Measurements from ENCODE around the gene APOBR.

Gene APOBR

GRCh38 chr16:28501258-28502232, 7.1 kb downstream of the APOBR start:
- no peak for TF ChIP-seq CTCF (conservative IDR thresholded peaks at IDR 0.05; ENCODE audit: low read depth, low read length)
- H3K4me3 ChIP-seq (ENCODE audit: low read depth, low read length) = no peak overlapping the region
- no peak for DNase-seq (ENCODE audit: low read depth)

GRCh38 chr16:28502290-28502689, 7.8 kb downstream of the APOBR start:
- TF ChIP-seq CTCF (conservative IDR thresholded peaks at IDR 0.05; ENCODE audit: low read depth, low read length) = no peak
- no peak overlapping the region for H3K4me3 ChIP-seq (ENCODE audit: low read depth, low read length)
- DNase-seq (ENCODE audit: low read depth) = no peak

GRCh38 chr16:28503470-28504259, 9.2 kb downstream of the APOBR start:
- no peak for TF ChIP-seq CTCF (conservative IDR thresholded peaks at IDR 0.05; ENCODE audit: low read depth, low read length)
- DNase-seq (ENCODE audit: low read depth) = no peak
- H3K4me3 ChIP-seq (ENCODE audit: low read depth, low read length) = no peak overlapping the region

GRCh38 chr16:28504707-28505404, 10.4 kb downstream of the APOBR start:
- no peak overlapping the region for H3K4me3 ChIP-seq (ENCODE audit: low read depth, low read length)
- no peak for DNase-seq (ENCODE audit: low read depth)
- no peak for TF ChIP-seq CTCF (conservative IDR thresholded peaks at IDR 0.05; ENCODE audit: low read depth, low read length)

- TF ChIP-seq CTCF (conservative IDR thresholded peaks at IDR 0.05; ENCODE audit: low read depth, low read length) = no peak
- DNase-seq (ENCODE audit: low read depth) = no peak
- no peak overlapping the region for H3K4me3 ChIP-seq (ENCODE audit: low read depth, low read length)
Observed at GRCh38 chr16:28505489-28506137, 11.2 kb downstream of the APOBR start.

- no peak for DNase-seq (ENCODE audit: low read depth)
- no peak overlapping the region for H3K4me3 ChIP-seq (ENCODE audit: low read depth, low read length)
- TF ChIP-seq CTCF (conservative IDR thresholded peaks at IDR 0.05; ENCODE audit: low read depth, low read length) = no peak
Observed at GRCh38 chr16:28511031-28511430, 16.6 kb downstream of the APOBR start.
